Occipital lobe (tissue), 2 donors: ENCODE results near the gene ZNF317. TPM values are rescaled to one million over a fixed set of nuclear protein-coding genes. Genes with fewer than 3 reads are reported as not detected.
A peak's percentile ranks its signal among the peaks of the same experiment; 100 is the strongest.

Experiments used
- DNase-seq: peaks from one replicate; lab custom pipeline; 2025; lab: John Stamatoyannopoulos, UW
- total RNA-seq: library from RNA; depleted of rRNA; stranded (reverse); fragments of >200 nt; gene quantifications from one replicate; pipeline ENCODE4 v1.2.3, GENCODE V29; 2014

ZNF317 gene
- 18.7 TPM for total RNA-seq

GRCh38 chr19:9140159-9140874 lies at the start of gene ZNF317:
ZNF317 (plus strand) TSS chr19:9140397; CDS start chr19:9156017, 15,620 bp downstream.
- peak; percentile 83 for DNase-seq

- no peak for DNase-seq
These were observed 32.8 kb upstream of the ZNF317 start, which contains the start of gene OR7G2 for GRCh38 chr19:9107375-9107774. OR7G2 (minus strand) TSS chr19:9107475; CDS start chr19:9103243, 4,232 bp downstream.

- DNase-seq = no peak
These were observed 30.2 kb upstream of the ZNF317 start for GRCh38 chr19:9109959-9110358.

- no peak for DNase-seq
These were observed 24.8 kb upstream of the ZNF317 start, which contains the start of gene OR7G1 for GRCh38 chr19:9115307-9115813. OR7G1 (minus strand) TSS chr19:9115763; CDS start chr19:9115763, 0 bp downstream.

GRCh38 chr19:9116547-9116946 lies 23.6 kb upstream of the ZNF317 start:
- DNase-seq = no peak

- DNase-seq = no peak
These were observed 13.2 kb upstream of the ZNF317 start, which contains the start of gene OR7G3 for GRCh38 chr19:9126900-9127405. OR7G3 (minus strand) TSS chr19:9126950; CDS start chr19:9126950, 0 bp downstream.

GRCh38 chr19:9128171-9128570 lies 12.0 kb upstream of the ZNF317 start:
- no peak for DNase-seq

- no peak for DNase-seq
These were observed 9.2 kb upstream of the ZNF317 start for GRCh38 chr19:9130965-9131364.

- DNase-seq = no peak
These were observed 7.8 kb upstream of the ZNF317 start for GRCh38 chr19:9132422-9132821.

GRCh38 chr19:9139609-9140158 lies 513 bp upstream of the ZNF317 start:
- DNase-seq = no peak

GRCh38 chr19:9144920-9145319 lies 4.7 kb downstream of the ZNF317 start:
- DNase-seq = no peak

GRCh38 chr19:9146882-9147281 lies 6.7 kb downstream of the ZNF317 start:
- no peak for DNase-seq

GRCh38 chr19:9148697-9149096 lies 8.5 kb downstream of the ZNF317 start:
- no peak for DNase-seq

GRCh38 chr19:9149997-9150396 lies 9.8 kb downstream of the ZNF317 start:
- no peak for DNase-seq

GRCh38 chr19:9150650-9151049 lies 10.5 kb downstream of the ZNF317 start:
- DNase-seq = no peak

- DNase-seq = no peak
These were observed 11.2 kb downstream of the ZNF317 start for GRCh38 chr19:9151367-9151766.

GRCh38 chr19:9155591-9155990 lies 15.4 kb downstream of the ZNF317 start:
- no peak for DNase-seq

GRCh38 chr19:9156304-9156703 lies 16.1 kb downstream of the ZNF317 start:
- no peak for DNase-seq

- no peak for DNase-seq
These were observed 19.7 kb downstream of the ZNF317 start for GRCh38 chr19:9159891-9160290.

- DNase-seq = no peak
These were observed 21.2 kb downstream of the ZNF317 start for GRCh38 chr19:9161427-9161826.

- no peak for DNase-seq
These were observed 25.1 kb downstream of the ZNF317 start for GRCh38 chr19:9165261-9165660.

GRCh38 chr19:9166846-9167245 lies 26.6 kb downstream of the ZNF317 start:
- DNase-seq = no peak
